ENCODE results near the gene CFAP58. TPM values are rescaled to one million over a fixed set of nuclear protein-coding genes. Genes with fewer than 3 reads are reported as not detected.

The CFAP58 gene
- total and polyA plus RNA-seq, 2 of the 13 experiments (the other 11 are each of a cell fraction or from before 2014, with no cell fraction given), result 0.03 TPM; not detected in 1

DNA sequence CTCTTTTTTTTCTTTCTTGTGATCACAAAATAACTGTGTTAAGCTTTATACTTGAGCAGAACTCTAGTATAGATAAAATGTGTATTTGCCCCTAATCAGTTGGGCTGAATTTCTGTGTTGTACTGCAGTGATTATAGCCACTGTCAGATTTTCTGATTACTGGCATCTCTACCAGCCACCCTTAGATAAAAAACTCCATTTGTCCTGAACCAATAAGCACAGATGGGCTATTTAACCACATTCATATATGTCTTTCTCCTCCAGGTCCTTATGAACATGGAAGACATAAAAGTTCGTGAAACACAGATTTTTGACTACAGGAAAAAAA lies 38.3 kb downstream of the CFAP58 start:
- ATAC-seq, result no peak
- Histone ChIP-seq H3K27me3 (ENCODE audit: control insufficient read depth in 1 of 2, insufficient read depth in 2 of 2, low read length in 2 of 2) (no peaks in the 10 kb centered on the region), H3K4me2 (ENCODE audit: low read depth, low read length) (no peak overlapping the region), H3K4me3 (replicated peaks in 1 of 3; ENCODE audit: insufficient read depth in 1 of 3, low read depth in 2 of 3, low read length in 3 of 3) (no peak overlapping the region), H3K9ac (ENCODE audit: insufficient read depth, low read depth, low read length) (no peak overlapping the region), H3K9me3 (ENCODE audit: low read length) (no peaks in the 10 kb centered on the region), H3K4me1 (ENCODE audit: insufficient read depth, low read length) (no peaks in the 10 kb centered on the region), H2AFZ (ENCODE audit: low read length) (no peak overlapping the region), H3K36me3 (replicated peaks in 1 of 2; ENCODE audit: control insufficient read depth in 1 of 2, insufficient read depth in 2 of 2, low read length in 2 of 2) (no peaks in the 10 kb centered on the region), H3K27ac (ENCODE audit: extremely low read length, insufficient read depth, low read length) (no peak overlapping the region), H3K79me2 (ENCODE audit: insufficient read depth, low read length) (no peaks in the 10 kb centered on the region), H4K20me1 (ENCODE audit: insufficient read depth, low read length) (no peaks in the 10 kb centered on the region)
- POLR2A ChIA-PET, result no interaction called here
- TF ChIP-seq, protein P1, sequence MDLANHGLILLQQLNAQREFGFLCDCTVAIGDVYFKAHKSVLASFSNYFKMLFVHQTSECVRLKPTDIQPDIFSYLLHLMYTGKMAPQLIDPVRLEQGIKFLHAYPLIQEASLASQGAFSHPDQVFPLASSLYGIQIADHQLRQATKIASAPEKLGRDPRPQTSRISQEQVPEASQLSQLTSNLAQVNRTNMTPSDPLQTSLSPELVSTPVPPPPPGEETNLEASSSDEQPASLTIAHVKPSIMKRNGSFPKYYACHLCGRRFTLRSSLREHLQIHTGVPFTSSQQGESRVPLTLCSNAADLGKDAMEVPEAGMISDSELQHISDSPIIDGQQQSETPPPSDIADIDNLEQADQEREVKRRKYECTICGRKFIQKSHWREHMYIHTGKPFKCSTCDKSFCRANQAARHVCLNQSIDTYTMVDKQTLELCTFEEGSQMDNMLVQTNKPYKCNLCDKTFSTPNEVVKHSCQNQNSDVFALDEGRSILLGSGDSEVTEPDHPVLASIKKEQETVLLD (CRISPR knock-in tag; IDR thresholded peaks at IDR 0.05; ENCODE audit: low read depth), result no peak
- no peak for TF ChIP-seq ZFAT (CRISPR knock-in tag; conservative IDR thresholded peaks at IDR 0.05)
- no peak for TF ChIP-seq ZKSCAN1 (IDR thresholded peaks at IDR 0.05; ENCODE audit: low read length)
- no peak for TF ChIP-seq ZBTB20 (CRISPR knock-in tag; IDR thresholded peaks at IDR 0.05; ENCODE audit: borderline replicate concordance, low read depth)
- no peak for TF ChIP-seq HMGA1 (CRISPR knock-in tag; conservative IDR thresholded peaks at IDR 0.05)
- no peak for TF ChIP-seq CHCHD3 (CRISPR knock-in tag; IDR thresholded peaks at IDR 0.05)
- TF ChIP-seq DMAP1 (CRISPR knock-in tag; IDR thresholded peaks at IDR 0.05), result no peak
- TF ChIP-seq, protein P2, sequence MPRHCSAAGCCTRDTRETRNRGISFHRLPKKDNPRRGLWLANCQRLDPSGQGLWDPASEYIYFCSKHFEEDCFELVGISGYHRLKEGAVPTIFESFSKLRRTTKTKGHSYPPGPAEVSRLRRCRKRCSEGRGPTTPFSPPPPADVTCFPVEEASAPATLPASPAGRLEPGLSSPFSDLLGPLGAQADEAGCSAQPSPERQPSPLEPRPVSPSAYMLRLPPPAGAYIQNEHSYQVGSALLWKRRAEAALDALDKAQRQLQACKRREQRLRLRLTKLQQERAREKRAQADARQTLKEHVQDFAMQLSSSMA (CRISPR knock-in tag; IDR thresholded peaks at IDR 0.05), result no peak
- no peak for TF ChIP-seq ZNF749 (CRISPR knock-in tag; IDR thresholded peaks at IDR 0.05; ENCODE audit: borderline replicate concordance)
- no peak for TF ChIP-seq MTA3 (CRISPR knock-in tag; IDR thresholded peaks at IDR 0.05)
- TF ChIP-seq SMARCC2 (IDR thresholded peaks at IDR 0.05), result no peak
- no peak for TF ChIP-seq SIX1 (CRISPR knock-in tag; IDR thresholded peaks at IDR 0.05; ENCODE audit: borderline replicate concordance)
- CTCF ChIA-PET (ENCODE audit: low intra/inter-chr PET ratio, low total read pairs), result no interaction called here
- intact Hi-C loops (cut with micrococcal nuclease; ENCODE audit: unreplicated experiment) (no loop called here), in situ Hi-C loops (cut with HindIII; ENCODE audit: extremely low pct_ligation_motif_present, low pct_unique_long_range_greater_than_20kb) (no loop called here)
- 0% methylated on average over 1 of the region's 1 CpG for WGBS (ENCODE audit: low lambda C conversion rate)
- FAIRE-seq, result no peak
- no peak for DNase-seq (ENCODE audit: low spot score)
- BruUV-seq (replicated peaks), result no TSS peak
